Large intestine (tissue), 3 donors: ENCODE measurements around the gene ZC3HAV1. TPM values are rescaled to one million over a fixed set of nuclear protein-coding genes. Genes with fewer than 3 reads are reported as not detected.
"Not testable (repeated sequence)": the region's sequence is repeated elsewhere in the genome, so short reads cannot be mapped to it uniquely, and the experiment has no call there.

Experiments used
- DNase-seq, 2 donors: peaks; one replicate each; pipeline versions ENCODE4 v3.0.0 to v3.0.0-alpha.2; 2013
- H3K27ac ChIP-seq: one replicate; pipeline ENCODE4 v1.5.1; 2013; ENCODE audit warnings: low read length
- H3K27me3 ChIP-seq: 2 replicates; pipeline ENCODE4 v1.6.1; 2013; ENCODE audit warnings: low read length; ENCODE audit not compliant: control insufficient read depth, insufficient read depth
- H3K36me3 ChIP-seq: 2 replicates; pipeline ENCODE4 v1.6.1; 2013; ENCODE audit warnings: low read length; ENCODE audit not compliant: control insufficient read depth, insufficient read depth
- H3K4me1 ChIP-seq: one replicate; pipeline ENCODE4 v1.6.1; 2013; ENCODE audit warnings: low read length; ENCODE audit not compliant: control insufficient read depth, insufficient read depth
- H3K4me3 ChIP-seq: one replicate; pipeline ENCODE4 v1.5.1; 2013; ENCODE audit warnings: low read length
- H3K9me3 ChIP-seq: one replicate; pipeline ENCODE4 v1.6.1; 2013; ENCODE audit warnings: mild to moderate bottlenecking, low read depth, low read length, moderate library complexity; ENCODE audit not compliant: control insufficient read depth
- WGBS: methylation state at CpG from one replicate; pipeline ENCODE4 v1.1.5; 2013; ENCODE audit warnings: low lambda C conversion rate; ENCODE audit not compliant: insufficient coverage; 5-methylcytosine and 5-hydroxymethylcytosine counted together
- polyA plus RNA-seq: library from polyadenylated mRNA; unstranded; fragments of 120-200 nt; gene quantifications from one replicate; pipeline ENCODE4 v1.2.1, GENCODE V29; 2013

The ZC3HAV1 gene
- polyA plus RNA-seq, 1 donor, result 20.0 TPM

- WGBS, result 100% methylated on average over 1 of the region's 2 CpGs
- peaks cover 2% of the 10 kb centered on the region for H3K9me3 ChIP-seq
- no peak overlapping the region for H3K4me3 ChIP-seq
- DNase-seq, result no peak
- no peak overlapping the region for H3K27ac ChIP-seq
- peaks cover 5% of the 10 kb centered on the region for H3K4me1 ChIP-seq
- no peaks in the 10 kb centered on the region for H3K27me3 ChIP-seq
- peaks cover 48% of the 10 kb centered on the region for H3K36me3 ChIP-seq
These were observed 20.4 kb downstream of the ZC3HAV1 start for GRCh38 chr7:139089118-139089517.

- H3K36me3 ChIP-seq, result peaks cover 57% of the 10 kb centered on the region
- no peaks in the 10 kb centered on the region for H3K27me3 ChIP-seq
- H3K4me3 ChIP-seq, result no peak overlapping the region
- DNase-seq, result no peak
- H3K9me3 ChIP-seq, result peaks cover 2% of the 10 kb centered on the region
- WGBS, result no CpG with 5 or more reads among the region's 2 CpGs
- peaks cover 5% of the 10 kb centered on the region for H3K4me1 ChIP-seq
- no peak overlapping the region for H3K27ac ChIP-seq
These were observed 21.3 kb downstream of the ZC3HAV1 start for GRCh38 chr7:139088268-139088667.

GRCh38 chr7:139087212-139087611, 22.3 kb downstream of the ZC3HAV1 start:
- H3K27me3 ChIP-seq, result no peaks in the 10 kb centered on the region
- H3K36me3 ChIP-seq, result peaks cover 66% of the 10 kb centered on the region
- no peak for DNase-seq
- peaks cover 2% of the 10 kb centered on the region for H3K9me3 ChIP-seq
- H3K27ac ChIP-seq, result no peak overlapping the region
- WGBS, result 88% methylated on average over 3 of the region's 3 CpGs
- peaks cover 2% of the 10 kb centered on the region for H3K4me1 ChIP-seq
- no peak overlapping the region for H3K4me3 ChIP-seq

GRCh38 chr7:139086454-139086853, 23.1 kb downstream of the ZC3HAV1 start:
- H3K36me3 ChIP-seq, result peaks cover 69% of the 10 kb centered on the region
- H3K27ac ChIP-seq, result no peak overlapping the region

GRCh38 chr7:139084709-139085108, 24.8 kb downstream of the ZC3HAV1 start:
- Histone ChIP-seq H3K27me3 (no peaks in the 10 kb centered on the region), H3K9me3 (peaks cover 2% of the 10 kb centered on the region), H3K27ac (no peak overlapping the region), H3K4me3 (no peak overlapping the region), H3K4me1 (no peaks in the 10 kb centered on the region), H3K36me3 (peaks cover 82% of the 10 kb centered on the region)
- no peak for DNase-seq
- 88% methylated on average over 2 of the region's 5 CpGs for WGBS

More at GRCh38 chr7:139086454-139086853, 23.1 kb downstream of the ZC3HAV1 start:
- Histone ChIP-seq H3K27me3 (no peaks in the 10 kb centered on the region), H3K4me1 (no peaks in the 10 kb centered on the region), H3K9me3 (peaks cover 2% of the 10 kb centered on the region), H3K4me3 (no peak overlapping the region)
- no CpG with 5 or more reads among the region's 2 CpGs for WGBS
- no peak for DNase-seq

GRCh38 chr7:139081584-139081983, 27.9 kb downstream of the ZC3HAV1 start:
- DNase-seq, result no peak
- Histone ChIP-seq H3K27ac (no peak overlapping the region), H3K4me3 (no peak overlapping the region), H3K4me1 (no peaks in the 10 kb centered on the region), H3K27me3 (no peaks in the 10 kb centered on the region), H3K36me3 (peaks cover 81% of the 10 kb centered on the region), H3K9me3 (no peaks in the 10 kb centered on the region)

- Histone ChIP-seq H3K9me3 (no peaks in the 10 kb centered on the region), H3K27me3 (no peaks in the 10 kb centered on the region), H3K4me1 (no peaks in the 10 kb centered on the region), H3K36me3 (peaks cover 81% of the 10 kb centered on the region), H3K4me3 (no peak overlapping the region), H3K27ac (no peak overlapping the region)
- WGBS, result 81% methylated on average over 6 of the region's 8 CpGs
- DNase-seq, result no peak
These were observed 28.6 kb downstream of the ZC3HAV1 start for GRCh38 chr7:139080905-139081304.

GRCh38 chr7:139079861-139080260, 29.7 kb downstream of the ZC3HAV1 start:
- Histone ChIP-seq H3K27ac (no peak overlapping the region), H3K4me1 (no peaks in the 10 kb centered on the region), H3K36me3 (peaks cover 72% of the 10 kb centered on the region), H3K4me3 (no peak overlapping the region), H3K9me3 (no peaks in the 10 kb centered on the region), H3K27me3 (no peaks in the 10 kb centered on the region)
- WGBS, result 80% methylated on average over 1 of the region's 15 CpGs
- no peak for DNase-seq

- Histone ChIP-seq H3K36me3 (peaks cover 66% of the 10 kb centered on the region), H3K9me3 (no peaks in the 10 kb centered on the region), H3K27me3 (no peaks in the 10 kb centered on the region), H3K4me3 (no peak overlapping the region), H3K4me1 (no peaks in the 10 kb centered on the region), H3K27ac (no peak overlapping the region)
- DNase-seq, result no peak
- no CpG with 5 or more reads among the region's 1 CpG for WGBS
These were observed 30.6 kb downstream of the ZC3HAV1 start for GRCh38 chr7:139078911-139079310.

GRCh38 chr7:139078399-139078798, 31.1 kb downstream of the ZC3HAV1 start:
- no peak for DNase-seq
- H3K9me3 ChIP-seq, result no peaks in the 10 kb centered on the region
- no peaks in the 10 kb centered on the region for H3K27me3 ChIP-seq
- H3K27ac ChIP-seq, result no peak overlapping the region
- H3K36me3 ChIP-seq, result peaks cover 66% of the 10 kb centered on the region
- H3K4me3 ChIP-seq, result no peak overlapping the region
- no peaks in the 10 kb centered on the region for H3K4me1 ChIP-seq
- WGBS, result no CpG with 5 or more reads among the region's 1 CpG

GRCh38 chr7:139077706-139078105, 31.8 kb downstream of the ZC3HAV1 start:
- not testable (repeated sequence) for H3K4me1 ChIP-seq, H3K27ac ChIP-seq, DNase-seq, H3K9me3 ChIP-seq, H3K4me3 ChIP-seq, H3K27me3 ChIP-seq
- peaks cover 65% of the 10 kb centered on the region for H3K36me3 ChIP-seq
- no CpG with 5 or more reads among the region's 5 CpGs for WGBS
